Measurements from ENCODE around the gene FXYD6. TPM values are rescaled to one million over a fixed set of nuclear protein-coding genes. Genes with fewer than 3 reads are reported as not detected.

The FXYD6 gene
- total RNA-seq, 1 donor from 2014 or later = 113 TPM

DNA sequence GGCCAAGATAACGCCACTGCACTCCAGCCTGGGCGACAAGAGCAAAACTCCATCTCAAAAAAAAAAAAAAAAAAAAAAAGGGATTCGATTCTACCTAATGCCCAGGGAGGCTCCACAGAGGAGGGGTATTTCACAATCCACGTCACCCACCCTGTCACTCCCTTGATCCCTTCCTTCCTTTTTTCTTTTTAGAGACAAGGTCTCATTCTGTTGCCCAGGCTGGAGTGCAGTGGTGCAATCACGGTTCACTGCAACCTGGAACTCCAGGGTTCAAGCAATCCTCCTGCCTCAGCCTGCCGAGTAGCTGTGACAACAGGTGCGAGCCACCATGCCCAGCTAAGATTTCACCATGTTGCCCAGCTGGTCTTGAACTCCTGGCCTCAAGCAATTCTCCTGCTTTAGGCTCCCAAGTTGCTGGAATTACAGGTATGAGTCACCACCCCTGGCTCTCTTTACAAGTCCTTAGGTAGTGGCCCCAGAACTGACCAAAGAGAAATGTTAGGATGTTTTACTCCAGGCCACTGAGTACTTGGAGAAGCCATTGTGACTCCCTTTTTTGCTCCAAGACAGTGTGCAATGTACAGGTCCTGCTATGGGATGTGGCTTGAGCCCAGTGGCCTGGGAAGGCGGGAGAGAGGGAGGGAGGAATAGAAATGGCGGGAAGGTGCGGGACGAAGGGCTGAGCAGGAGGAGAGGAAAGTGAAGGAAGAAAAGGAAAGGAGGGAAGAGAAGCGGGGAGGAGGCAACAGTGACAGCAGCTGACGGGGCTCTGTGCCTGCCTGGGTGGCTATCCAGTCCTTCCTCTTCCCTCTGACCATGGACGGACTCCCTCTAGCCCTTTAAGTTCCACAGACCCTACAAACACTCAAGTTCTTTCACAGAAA, 40.1 kb downstream of the FXYD6 start:
- no peaks in the 10 kb centered on the region for H3K9me3 Mint-ChIP-seq
- TF ChIP-seq, protein P1, sequence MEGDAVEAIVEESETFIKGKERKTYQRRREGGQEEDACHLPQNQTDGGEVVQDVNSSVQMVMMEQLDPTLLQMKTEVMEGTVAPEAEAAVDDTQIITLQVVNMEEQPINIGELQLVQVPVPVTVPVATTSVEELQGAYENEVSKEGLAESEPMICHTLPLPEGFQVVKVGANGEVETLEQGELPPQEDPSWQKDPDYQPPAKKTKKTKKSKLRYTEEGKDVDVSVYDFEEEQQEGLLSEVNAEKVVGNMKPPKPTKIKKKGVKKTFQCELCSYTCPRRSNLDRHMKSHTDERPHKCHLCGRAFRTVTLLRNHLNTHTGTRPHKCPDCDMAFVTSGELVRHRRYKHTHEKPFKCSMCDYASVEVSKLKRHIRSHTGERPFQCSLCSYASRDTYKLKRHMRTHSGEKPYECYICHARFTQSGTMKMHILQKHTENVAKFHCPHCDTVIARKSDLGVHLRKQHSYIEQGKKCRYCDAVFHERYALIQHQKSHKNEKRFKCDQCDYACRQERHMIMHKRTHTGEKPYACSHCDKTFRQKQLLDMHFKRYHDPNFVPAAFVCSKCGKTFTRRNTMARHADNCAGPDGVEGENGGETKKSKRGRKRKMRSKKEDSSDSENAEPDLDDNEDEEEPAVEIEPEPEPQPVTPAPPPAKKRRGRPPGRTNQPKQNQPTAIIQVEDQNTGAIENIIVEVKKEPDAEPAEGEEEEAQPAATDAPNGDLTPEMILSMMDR (conservative IDR thresholded peaks at IDR 0.05) = no peak
- DNase-seq (ENCODE audit: low read depth, low spot score) = no peak
- H3K36me3 Mint-ChIP-seq (ENCODE audit: low read depth) = peaks cover 2% of the 10 kb centered on the region
- H3K27ac Mint-ChIP-seq (ENCODE audit: unreplicated experiment) = peak overlapping the region; percentile 76
- peaks cover 24% of the 10 kb centered on the region for H3K4me1 Mint-ChIP-seq
- H3K27me3 Mint-ChIP-seq (ENCODE audit: low read depth) = no peaks in the 10 kb centered on the region
- peak overlapping the region; percentile 21 for H3K4me3 Mint-ChIP-seq

DNA sequence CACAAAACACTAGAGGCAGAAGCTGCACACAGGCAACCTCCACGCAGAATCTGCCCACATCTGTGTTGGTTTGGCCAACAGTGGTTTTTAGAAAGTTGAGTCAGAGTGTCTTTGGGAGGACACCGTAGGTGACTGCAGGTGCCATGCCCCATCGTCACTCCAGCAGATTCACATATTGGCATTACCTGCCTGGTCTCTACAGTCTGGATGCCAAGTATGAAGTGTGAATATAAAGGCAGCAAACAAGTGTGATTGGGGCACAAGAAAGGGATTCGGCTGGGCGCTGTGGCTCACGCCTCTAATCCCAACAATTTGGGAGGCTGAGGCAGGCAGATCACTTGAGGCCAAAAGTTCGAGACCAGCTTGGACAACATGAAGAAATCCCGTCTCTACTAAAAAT, 40.9 kb downstream of the FXYD6 start:
- Mint-ChIP-seq H3K36me3 (ENCODE audit: low read depth) (peaks cover 2% of the 10 kb centered on the region), H3K27me3 (ENCODE audit: low read depth) (peaks cover 3% of the 10 kb centered on the region), H3K27ac (ENCODE audit: unreplicated experiment) (no peak overlapping the region), H3K4me1 (peaks cover 25% of the 10 kb centered on the region), H3K9me3 (no peaks in the 10 kb centered on the region), H3K4me3 (no peak overlapping the region)
- TF ChIP-seq, protein P1 (conservative IDR thresholded peaks at IDR 0.05) = no peak
- no peak for DNase-seq (ENCODE audit: low read depth, low spot score)

DNA sequence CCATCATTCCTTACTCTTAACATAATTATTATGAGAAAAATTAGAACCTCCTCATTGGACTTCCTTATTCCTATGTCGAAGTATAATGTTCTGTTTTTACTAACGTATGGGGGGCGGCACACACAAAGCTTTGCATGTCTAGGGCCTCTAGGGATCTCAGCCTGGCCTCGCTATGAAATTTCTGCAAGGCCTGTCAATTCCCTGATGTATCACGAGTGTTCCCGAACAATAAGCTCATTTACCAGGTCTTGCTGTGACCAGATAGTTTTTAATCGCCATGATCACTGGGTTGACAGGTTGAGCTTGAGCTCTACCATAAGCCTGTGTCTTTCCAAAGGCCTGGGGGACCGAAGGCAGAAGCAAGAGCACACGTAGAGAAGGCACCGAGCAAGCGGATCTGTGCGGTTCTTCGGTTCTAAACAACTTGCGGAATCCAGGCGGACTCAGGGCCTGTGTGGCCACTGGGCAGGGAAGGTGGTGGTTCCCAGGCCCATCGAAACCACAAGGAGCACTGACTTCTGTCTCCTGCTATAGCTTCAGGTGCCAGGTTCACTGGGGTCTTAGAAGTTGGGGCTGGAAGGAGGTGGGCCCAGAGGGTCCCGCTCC, 41.5 kb downstream of the FXYD6 start:
- no peaks in the 10 kb centered on the region for H3K9me3 Mint-ChIP-seq
- H3K4me1 Mint-ChIP-seq = peaks cover 25% of the 10 kb centered on the region
- TF ChIP-seq, protein P1 (conservative IDR thresholded peaks at IDR 0.05) = no peak
- peaks cover 2% of the 10 kb centered on the region for H3K36me3 Mint-ChIP-seq (ENCODE audit: low read depth)
- no peak overlapping the region for H3K27ac Mint-ChIP-seq (ENCODE audit: unreplicated experiment)
- no peak for DNase-seq (ENCODE audit: low read depth, low spot score)
- peaks cover 3% of the 10 kb centered on the region for H3K27me3 Mint-ChIP-seq (ENCODE audit: low read depth)
- no peak overlapping the region for H3K4me3 Mint-ChIP-seq

DNA sequence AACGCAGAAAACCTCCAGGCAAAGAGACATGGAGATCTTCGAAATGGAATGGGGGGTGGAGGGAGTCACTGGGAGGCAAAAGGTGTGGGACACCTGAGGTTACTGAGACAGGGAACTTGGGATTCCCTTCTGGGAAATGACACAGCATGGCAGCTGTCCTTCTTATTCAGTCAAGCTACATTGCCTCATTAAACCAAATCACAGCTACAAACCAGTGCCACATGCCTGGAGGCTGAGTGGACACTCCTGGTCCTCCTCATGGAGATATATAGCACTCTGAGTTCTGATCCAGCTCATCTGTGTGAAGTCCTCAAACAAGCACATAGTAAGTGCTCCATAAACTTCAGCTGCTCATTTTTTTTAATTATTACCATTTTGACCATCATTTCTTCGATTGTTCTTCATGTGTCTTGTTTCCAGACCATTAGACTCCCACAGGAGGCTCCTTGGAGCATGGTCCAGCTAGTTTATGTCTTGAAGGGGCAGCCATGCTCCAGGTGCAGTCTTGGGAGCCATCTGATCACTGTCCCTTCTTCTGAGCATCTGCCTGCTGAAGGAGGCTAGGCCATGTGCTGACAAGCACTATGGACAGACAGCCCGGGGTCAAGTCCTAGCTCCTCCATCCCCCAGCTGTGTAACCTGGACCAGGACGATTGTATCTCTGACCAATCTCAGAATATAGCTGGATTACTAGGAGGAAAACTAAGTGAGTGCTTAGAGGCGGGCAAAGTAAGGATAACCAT, 42.2 kb downstream of the FXYD6 start:
- TF ChIP-seq, protein P1 (conservative IDR thresholded peaks at IDR 0.05) = no peak
- peaks cover 25% of the 10 kb centered on the region for H3K4me1 Mint-ChIP-seq
- peaks cover 2% of the 10 kb centered on the region for H3K36me3 Mint-ChIP-seq (ENCODE audit: low read depth)
- no peak for DNase-seq (ENCODE audit: low read depth, low spot score)
- no peak overlapping the region for H3K4me3 Mint-ChIP-seq
- H3K27ac Mint-ChIP-seq (ENCODE audit: unreplicated experiment) = no peak overlapping the region
- peaks cover 3% of the 10 kb centered on the region for H3K27me3 Mint-ChIP-seq (ENCODE audit: low read depth)
- H3K9me3 Mint-ChIP-seq = no peaks in the 10 kb centered on the region

DNA sequence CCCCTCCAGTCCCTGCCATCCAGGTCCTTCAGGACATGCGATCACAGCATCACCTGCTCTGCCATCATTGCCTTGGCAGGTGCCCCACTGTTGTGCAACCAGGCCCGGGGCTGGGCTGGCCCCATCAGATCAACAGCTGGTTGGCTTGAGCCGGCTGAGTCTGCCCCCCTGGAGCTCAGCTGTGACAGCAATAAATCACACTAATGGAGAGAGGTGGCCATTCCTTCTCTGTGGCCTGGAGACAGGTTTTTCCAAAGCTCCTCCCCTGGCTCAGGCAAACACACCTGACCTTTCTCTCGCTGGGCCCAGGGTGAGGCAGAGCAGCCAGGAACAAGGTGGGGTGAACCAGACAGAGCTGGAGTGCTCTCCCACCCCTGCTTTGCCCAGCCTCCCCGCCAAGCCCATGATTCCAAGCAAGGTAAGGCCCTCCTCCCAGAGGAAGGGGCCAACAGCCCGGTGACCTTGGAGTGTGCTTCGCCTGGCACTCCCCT, 43.0 kb downstream of the FXYD6 start:
- Mint-ChIP-seq H3K4me3 (no peak overlapping the region), H3K27ac (ENCODE audit: unreplicated experiment) (no peak overlapping the region), H3K27me3 (ENCODE audit: low read depth) (peaks cover 3% of the 10 kb centered on the region), H3K9me3 (no peaks in the 10 kb centered on the region), H3K36me3 (ENCODE audit: low read depth) (peaks cover 2% of the 10 kb centered on the region), H3K4me1 (peaks cover 25% of the 10 kb centered on the region)
- no peak for DNase-seq (ENCODE audit: low read depth, low spot score)
- TF ChIP-seq, protein P1 (conservative IDR thresholded peaks at IDR 0.05) = no peak
